Stimulated activated CD4-positive, alpha-beta T cell treated with anti-CD3 and anti-CD28 coated beads, Interleukin-1b, Interleukin-23, amount 100 ng/mL, for 48 hours (primary cell): ENCODE measurements around the gene YARS1.

Experiments
- DNase-seq: peaks from one replicate; pipeline ENCODE4 v3.0.0-alpha.2; 2020

YARS1 gene

GRCh38 chr1:32761936-32762335 is 55.2 kb downstream of the YARS1 start:
- no peak for DNase-seq

GRCh38 chr1:32761253-32761877 is 55.8 kb downstream of the YARS1 start:
- DNase-seq: peak; percentile 49

GRCh38 chr1:32759997-32760623 is 57.0 kb downstream of the YARS1 start:
- no peak for DNase-seq

GRCh38 chr1:32759521-32759981 is 57.6 kb downstream of the YARS1 start:
- no peak for DNase-seq

GRCh38 chr1:32758795-32759430 is 58.2 kb downstream of the YARS1 start:
- no peak for DNase-seq

- no peak for DNase-seq
These were observed 58.9 kb downstream of the YARS1 start for GRCh38 chr1:32758177-32758794.

- no peak for DNase-seq
These were observed 59.8 kb downstream of the YARS1 start for GRCh38 chr1:32757213-32757895.

GRCh38 chr1:32755810-32756159 is 61.4 kb downstream of the YARS1 start:
- no peak for DNase-seq

- no peak for DNase-seq
These were observed 61.9 kb downstream of the YARS1 start for GRCh38 chr1:32755098-32755809.

- peak; percentile 63 for DNase-seq
These were observed 62.7 kb downstream of the YARS1 start for GRCh38 chr1:32754317-32755097.

GRCh38 chr1:32753532-32754316 is 63.4 kb downstream of the YARS1 start:
- DNase-seq: peak; percentile 41

GRCh38 chr1:32749771-32750170 is 67.4 kb downstream of the YARS1 start:
- no peak for DNase-seq

- DNase-seq: no peak
These were observed 67.8 kb downstream of the YARS1 start for GRCh38 chr1:32749332-32749731.

- no peak for DNase-seq
These were observed 68.2 kb downstream of the YARS1 start for GRCh38 chr1:32748926-32749325.

- DNase-seq: no peak
These were observed 68.8 kb downstream of the YARS1 start for GRCh38 chr1:32748348-32748747.

- DNase-seq: no peak
These were observed 71.0 kb downstream of the YARS1 start for GRCh38 chr1:32746130-32746529.

- DNase-seq: no peak
These were observed 73.1 kb downstream of the YARS1 start for GRCh38 chr1:32744071-32744425.

GRCh38 chr1:32743380-32744070 is 73.6 kb downstream of the YARS1 start:
- DNase-seq: no peak

- no peak for DNase-seq
These were observed 74.2 kb downstream of the YARS1 start for GRCh38 chr1:32742956-32743355.

- no peak for DNase-seq
These were observed 74.8 kb downstream of the YARS1 start for GRCh38 chr1:32742199-32742947.
